H1 (cell line): ENCODE results near the gene ULK1. TPM values are rescaled to one million over a fixed set of nuclear protein-coding genes. Genes with fewer than 3 reads are reported as not detected.

Experiments used
- TAF1 ChIP-seq: IDR thresholded peaks from 2 replicates; pipeline ENCODE4 v1.6.1; 2011; ENCODE audit warnings: mild to moderate bottlenecking, low read depth, low read length
- polyA plus RNA-seq, 7 experiments: library from polyadenylated mRNA; depleted of rRNA in 3 of 7; stranded (reverse) in 5 of 7; unstranded in 2 of 7; fragments of >200 nt in 5 of 7; fragments of 200-250 nt in 2 of 7; gene quantifications; 1 replicate in 5 of 7; 2 replicates in 1 of 7; 4 replicates in 1 of 7; pipeline versions ENCODE4 v1.2.1 to v1.2.3, GENCODE V29; 2011 to 2013; ENCODE audit warnings: missing spikeins in 2 of 7, mixed read lengths in 2 of 7
- total RNA-seq: library from RNA; stranded (reverse); fragmentation: NEBNext Ultra II Directional; extraction: Animal tissue kit (Norgen Biotek cat#: 25700); gene quantifications from 2 replicates; pipeline ENCODE4 v1.2.1, GENCODE V29; 2021

The ULK1 gene
- total and polyA plus RNA-seq, 2 of the 8 experiments (the other 6 are each of a cell fraction or from before 2014, with no cell fraction given), result 13.0 to 44.1 TPM

DNA sequence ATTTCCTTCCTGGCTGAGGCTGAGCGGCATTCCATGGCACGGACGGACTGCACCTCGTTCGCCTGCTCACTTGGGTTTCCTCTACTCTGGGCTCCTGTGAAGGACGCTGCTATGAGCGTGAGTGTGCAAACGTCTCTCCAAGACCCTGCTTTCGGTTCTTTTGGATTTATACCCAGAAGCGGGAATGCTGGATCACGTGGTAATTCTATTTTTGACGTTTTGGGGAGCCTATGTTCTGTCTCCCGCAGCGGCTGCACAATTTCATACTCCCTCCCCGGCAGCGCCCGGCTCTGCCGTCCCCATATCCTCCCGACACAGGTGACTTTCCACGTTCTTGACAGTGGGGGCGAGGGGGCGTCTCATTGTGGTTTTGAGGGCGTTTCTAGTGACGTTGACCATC lies 45.7 kb upstream of the ULK1 start (continued):
- TF ChIP-seq TAF1, result no peak
- TF ChIP-seq, all 59 proteins: peak for 0
